ENCODE data around the gene MOB2.

GRCh38 chr11:1466784-1467183 lies 19.8 kb downstream of the MOB2 start:
- TF ChIP-seq CTCF (conservative IDR thresholded peaks at IDR 0.05 in 1 of 2, IDR thresholded peaks at IDR 0.05 in 1 of 2; ENCODE audit: low read depth in 1 of 2, low read length in 2 of 2) (no peak), EZH2 (IDR thresholded peaks at IDR 0.05; ENCODE audit: low read length, missing control alignments) (no peak)
